ENCODE data around the gene NLRP1. TPM values are rescaled to one million over a fixed set of nuclear protein-coding genes. Genes with fewer than 3 reads are reported as not detected.
A peak's percentile ranks its signal among the peaks of the same experiment; 100 is the strongest.

The NLRP1 gene
- total and polyA plus RNA-seq, 2 experiments from 2014 or later, result 42.9 to 64.8 TPM

- H3K4me3 ChIP-seq, result no peak overlapping the region
- H2AFZ ChIP-seq, result no peak overlapping the region
- H3K9me2 ChIP-seq (replicated peaks; ENCODE audit: insufficient read depth), result no peaks in the 10 kb centered on the region
- H4K20me1 ChIP-seq (ENCODE audit: insufficient read depth, poor library complexity, severe bottlenecking), result no peaks in the 10 kb centered on the region
- TF ChIP-seq CTCF (IDR thresholded peaks at IDR 0.05; ENCODE audit: poor library complexity) (no peak), EZH2phosphoT487 (IDR thresholded peaks at IDR 0.05; ENCODE audit: low read depth, severe bottlenecking, unreplicated experiment) (no peak), EZH2 (IDR thresholded peaks at IDR 0.05; ENCODE audit: borderline replicate concordance) (no peak)
- no peak overlapping the region for H3K4me2 ChIP-seq
- no peak overlapping the region for H3K27ac ChIP-seq
- no peaks in the 10 kb centered on the region for H3K27me3 ChIP-seq
- 78% methylated on average over 6 of the region's 6 CpGs for WGBS (ENCODE audit: low lambda C conversion rate, missing lambda C conversion rate)
- H3K79me2 ChIP-seq, result no peaks in the 10 kb centered on the region
- H3K36me3 ChIP-seq (replicated peaks; ENCODE audit: insufficient read depth, low read depth), result no peaks in the 10 kb centered on the region
- no peak for DNase-seq (ENCODE audit: low spot score)
- no peaks in the 10 kb centered on the region for H3K9me3 ChIP-seq (ENCODE audit: low read depth)
- no peaks in the 10 kb centered on the region for H3K4me1 ChIP-seq (ENCODE audit: insufficient read depth)
These were observed 4.3 kb upstream of the NLRP1 start for GRCh38 chr17:5588584-5588983.

GRCh38 chr17:5587438-5588032, 3.2 kb upstream of the NLRP1 start:
- peak; percentile 81 for DNase-seq (ENCODE audit: low spot score)
- Histone ChIP-seq H3K9me2 (replicated peaks; ENCODE audit: insufficient read depth) (no peaks in the 10 kb centered on the region), H3K4me3 (no peak overlapping the region), H4K20me1 (ENCODE audit: insufficient read depth, poor library complexity, severe bottlenecking) (no peaks in the 10 kb centered on the region), H2AFZ (no peak overlapping the region), H3K9me3 (ENCODE audit: low read depth) (no peaks in the 10 kb centered on the region), H3K27ac (no peak overlapping the region), H3K4me2 (no peak overlapping the region), H3K27me3 (no peaks in the 10 kb centered on the region), H3K36me3 (replicated peaks; ENCODE audit: insufficient read depth, low read depth) (no peaks in the 10 kb centered on the region), H3K79me2 (no peaks in the 10 kb centered on the region), H3K4me1 (ENCODE audit: insufficient read depth) (no peaks in the 10 kb centered on the region)
- WGBS (ENCODE audit: low lambda C conversion rate, missing lambda C conversion rate), result 34% methylated on average over 6 of the region's 6 CpGs
- TF ChIP-seq EZH2phosphoT487 (IDR thresholded peaks at IDR 0.05; ENCODE audit: low read depth, severe bottlenecking, unreplicated experiment) (no peak), EZH2 (IDR thresholded peaks at IDR 0.05; ENCODE audit: borderline replicate concordance) (no peak), CTCF (IDR thresholded peaks at IDR 0.05; ENCODE audit: poor library complexity) (peak; percentile 95)

- no peak for TF ChIP-seq CTCF (IDR thresholded peaks at IDR 0.05; ENCODE audit: poor library complexity)
- TF ChIP-seq EZH2 (IDR thresholded peaks at IDR 0.05; ENCODE audit: borderline replicate concordance), result no peak
- Histone ChIP-seq H2AFZ (no peak overlapping the region), H3K4me3 (no peak overlapping the region), H4K20me1 (ENCODE audit: insufficient read depth, poor library complexity, severe bottlenecking) (no peaks in the 10 kb centered on the region), H3K27me3 (no peaks in the 10 kb centered on the region), H3K4me1 (ENCODE audit: insufficient read depth) (no peaks in the 10 kb centered on the region), H3K9me3 (ENCODE audit: low read depth) (no peaks in the 10 kb centered on the region), H3K36me3 (replicated peaks; ENCODE audit: insufficient read depth, low read depth) (no peaks in the 10 kb centered on the region), H3K4me2 (no peak overlapping the region), H3K9me2 (replicated peaks; ENCODE audit: insufficient read depth) (no peaks in the 10 kb centered on the region), H3K79me2 (no peaks in the 10 kb centered on the region), H3K27ac (no peak overlapping the region)
- no peak for DNase-seq (ENCODE audit: low spot score)
- 60% methylated on average over 11 of the region's 11 CpGs for WGBS (ENCODE audit: low lambda C conversion rate, missing lambda C conversion rate)
These were observed 1.7 kb upstream of the NLRP1 start for GRCh38 chr17:5585836-5586521.
